ENCODE results near the gene ST6GALNAC3.

- no peak for TF ChIP-seq POLR2A (IDR thresholded peaks at IDR 0.05; ENCODE audit: low read depth, low read length)
- TF ChIP-seq POLR2AphosphoS5 (IDR thresholded peaks at IDR 0.05; ENCODE audit: low read depth, low read length) = no peak
These were observed 215.1 kb downstream of the ST6GALNAC3 start for GRCh38 chr1:76289692-76290091.
